ENCODE measurements around the gene GCSAM. TPM values are rescaled to one million over a fixed set of nuclear protein-coding genes. Genes with fewer than 3 reads are reported as not detected.

GCSAM gene
- total RNA-seq, 1 experiment from 2014 or later = not detected

GRCh38 chr3:112117841-112118571, 15.0 kb downstream of the GCSAM start:
- DNase-seq (ENCODE audit: low read depth, low spot score) = peak; percentile 39
- in situ Hi-C loops (cut with HindIII; ENCODE audit: low pct_unique_long_range_greater_than_20kb, low sequenced_read_pairs) = no loop called here

GRCh38 chr3:112117415-112117814, 15.6 kb downstream of the GCSAM start:
- in situ Hi-C loops (cut with HindIII; ENCODE audit: low pct_unique_long_range_greater_than_20kb, low sequenced_read_pairs) = no loop called here
- no peak for DNase-seq (ENCODE audit: low read depth, low spot score)

GRCh38 chr3:112116748-112117186, 16.3 kb downstream of the GCSAM start:
- in situ Hi-C loops (cut with HindIII; ENCODE audit: low pct_unique_long_range_greater_than_20kb, low sequenced_read_pairs) = no loop called here

GRCh38 chr3:112115806-112116383, 17.2 kb downstream of the GCSAM start:
- in situ Hi-C loops (cut with HindIII; ENCODE audit: low pct_unique_long_range_greater_than_20kb, low sequenced_read_pairs) = no loop called here
- no peak for DNase-seq (ENCODE audit: low read depth, low spot score)

More at GRCh38 chr3:112116748-112117186, 16.3 kb downstream of the GCSAM start:
- no peak for DNase-seq (ENCODE audit: low read depth, low spot score)

- DNase-seq (ENCODE audit: low read depth, low spot score) = no peak
- in situ Hi-C loops (cut with HindIII; ENCODE audit: low pct_unique_long_range_greater_than_20kb, low sequenced_read_pairs) = no loop called here
Measured at GRCh38 chr3:112115161-112115739, 17.8 kb downstream of the GCSAM start.

- no peak for DNase-seq (ENCODE audit: low read depth, low spot score)
- in situ Hi-C loops (cut with HindIII; ENCODE audit: low pct_unique_long_range_greater_than_20kb, low sequenced_read_pairs) = no loop called here
Measured at GRCh38 chr3:112114576-112115160, 18.4 kb downstream of the GCSAM start.

GRCh38 chr3:112111785-112112402, 21.2 kb downstream of the GCSAM start:
- peak; percentile 84 for DNase-seq (ENCODE audit: low read depth, low spot score)
- in situ Hi-C loops (cut with HindIII; ENCODE audit: low pct_unique_long_range_greater_than_20kb, low sequenced_read_pairs) = no loop called here

GRCh38 chr3:112109322-112109721, 23.7 kb downstream of the GCSAM start:
- DNase-seq (ENCODE audit: low read depth, low spot score) = no peak
- in situ Hi-C loops (cut with HindIII; ENCODE audit: low pct_unique_long_range_greater_than_20kb, low sequenced_read_pairs) = no loop called here

- in situ Hi-C loops (cut with HindIII; ENCODE audit: low pct_unique_long_range_greater_than_20kb, low sequenced_read_pairs) = no loop called here
- no peak for DNase-seq (ENCODE audit: low read depth, low spot score)
Measured at GRCh38 chr3:112104774-112105173, 28.3 kb downstream of the GCSAM start.

GRCh38 chr3:112101916-112102315, 31.1 kb downstream of the GCSAM start:
- DNase-seq (ENCODE audit: low read depth, low spot score) = no peak
- in situ Hi-C loops (cut with HindIII; ENCODE audit: low pct_unique_long_range_greater_than_20kb, low sequenced_read_pairs) = no loop called here

- in situ Hi-C loops (cut with HindIII; ENCODE audit: low pct_unique_long_range_greater_than_20kb, low sequenced_read_pairs) = no loop called here
Measured at GRCh38 chr3:112097378-112097777, 35.7 kb downstream of the GCSAM start.

GRCh38 chr3:112096176-112096575, 36.9 kb downstream of the GCSAM start:
- in situ Hi-C loops (cut with HindIII; ENCODE audit: low pct_unique_long_range_greater_than_20kb, low sequenced_read_pairs) = no loop called here

More at GRCh38 chr3:112097378-112097777, 35.7 kb downstream of the GCSAM start:
- peak; percentile 83 for DNase-seq (ENCODE audit: low read depth, low spot score)

GRCh38 chr3:112095731-112096130, 37.3 kb downstream of the GCSAM start:
- in situ Hi-C loops (cut with HindIII; ENCODE audit: low pct_unique_long_range_greater_than_20kb, low sequenced_read_pairs) = no loop called here
- DNase-seq (ENCODE audit: low read depth, low spot score) = no peak

More at GRCh38 chr3:112096176-112096575, 36.9 kb downstream of the GCSAM start:
- DNase-seq (ENCODE audit: low read depth, low spot score) = no peak

- in situ Hi-C loops (cut with HindIII; ENCODE audit: low pct_unique_long_range_greater_than_20kb, low sequenced_read_pairs) = no loop called here
- DNase-seq (ENCODE audit: low read depth, low spot score) = no peak
Measured at GRCh38 chr3:112093180-112093522, 39.9 kb downstream of the GCSAM start.

GRCh38 chr3:112092496-112093179, 40.4 kb downstream of the GCSAM start:
- DNase-seq (ENCODE audit: low read depth, low spot score) = peak; percentile 60
- in situ Hi-C loops (cut with HindIII; ENCODE audit: low pct_unique_long_range_greater_than_20kb, low sequenced_read_pairs) = no loop called here

- in situ Hi-C loops (cut with HindIII; ENCODE audit: low pct_unique_long_range_greater_than_20kb, low sequenced_read_pairs) = no loop called here
- DNase-seq (ENCODE audit: low read depth, low spot score) = no peak
Measured at GRCh38 chr3:112090887-112091586, 42.0 kb downstream of the GCSAM start.

Measured in SK-MEL-5 (cell line).